ENCODE results near the gene AGAP1.

Gene AGAP1

DNA sequence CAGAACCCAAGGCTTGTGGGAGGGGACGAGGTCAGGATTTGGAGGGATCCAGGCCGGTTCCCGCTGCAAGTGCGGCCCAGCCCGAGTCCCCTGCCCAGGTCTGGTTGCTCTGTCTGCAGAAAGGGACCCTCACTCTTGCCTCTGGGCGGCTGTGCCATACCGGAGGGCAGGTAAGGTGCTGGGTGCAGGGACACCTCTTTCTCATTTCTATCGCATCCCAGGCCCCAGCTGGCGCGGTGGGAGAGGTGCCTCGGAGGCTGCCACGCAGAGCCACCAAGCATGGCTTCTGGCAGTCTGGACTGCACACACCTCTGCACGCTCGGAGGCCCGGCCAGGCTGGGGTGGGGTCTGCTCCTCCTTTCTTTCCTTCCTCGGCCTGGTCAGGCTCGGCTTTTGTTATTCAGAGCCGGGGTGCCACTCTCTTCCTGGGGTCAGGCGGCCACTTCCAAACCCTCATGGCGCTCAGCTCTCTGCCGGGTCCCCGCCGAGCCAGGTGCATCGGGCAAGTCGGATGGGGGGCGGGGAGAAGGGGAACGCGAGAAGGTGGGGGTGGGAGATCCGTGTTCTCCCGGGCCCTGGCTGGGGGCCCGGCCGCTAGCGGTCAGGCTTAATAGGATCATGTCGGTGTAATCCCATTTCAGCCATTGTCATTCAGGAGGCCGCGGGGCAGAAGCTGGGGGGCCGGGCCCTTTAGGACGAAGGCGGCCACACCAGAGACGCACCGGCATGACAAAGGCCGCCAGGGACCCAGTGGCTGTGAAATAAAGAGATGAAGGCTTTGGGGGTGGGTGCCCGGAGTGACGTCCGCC, 665.3 kb downstream of the AGAP1 start:
- no peak for DNase-seq (ENCODE audit: low read depth)
- TF ChIP-seq, protein P1, sequence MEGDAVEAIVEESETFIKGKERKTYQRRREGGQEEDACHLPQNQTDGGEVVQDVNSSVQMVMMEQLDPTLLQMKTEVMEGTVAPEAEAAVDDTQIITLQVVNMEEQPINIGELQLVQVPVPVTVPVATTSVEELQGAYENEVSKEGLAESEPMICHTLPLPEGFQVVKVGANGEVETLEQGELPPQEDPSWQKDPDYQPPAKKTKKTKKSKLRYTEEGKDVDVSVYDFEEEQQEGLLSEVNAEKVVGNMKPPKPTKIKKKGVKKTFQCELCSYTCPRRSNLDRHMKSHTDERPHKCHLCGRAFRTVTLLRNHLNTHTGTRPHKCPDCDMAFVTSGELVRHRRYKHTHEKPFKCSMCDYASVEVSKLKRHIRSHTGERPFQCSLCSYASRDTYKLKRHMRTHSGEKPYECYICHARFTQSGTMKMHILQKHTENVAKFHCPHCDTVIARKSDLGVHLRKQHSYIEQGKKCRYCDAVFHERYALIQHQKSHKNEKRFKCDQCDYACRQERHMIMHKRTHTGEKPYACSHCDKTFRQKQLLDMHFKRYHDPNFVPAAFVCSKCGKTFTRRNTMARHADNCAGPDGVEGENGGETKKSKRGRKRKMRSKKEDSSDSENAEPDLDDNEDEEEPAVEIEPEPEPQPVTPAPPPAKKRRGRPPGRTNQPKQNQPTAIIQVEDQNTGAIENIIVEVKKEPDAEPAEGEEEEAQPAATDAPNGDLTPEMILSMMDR (IDR thresholded peaks at IDR 0.05; ENCODE audit: low read depth, low read length, missing control alignments): no peak
- H3K4me3 ChIP-seq (ENCODE audit: low read depth, low read length): no peak overlapping the region

DNA sequence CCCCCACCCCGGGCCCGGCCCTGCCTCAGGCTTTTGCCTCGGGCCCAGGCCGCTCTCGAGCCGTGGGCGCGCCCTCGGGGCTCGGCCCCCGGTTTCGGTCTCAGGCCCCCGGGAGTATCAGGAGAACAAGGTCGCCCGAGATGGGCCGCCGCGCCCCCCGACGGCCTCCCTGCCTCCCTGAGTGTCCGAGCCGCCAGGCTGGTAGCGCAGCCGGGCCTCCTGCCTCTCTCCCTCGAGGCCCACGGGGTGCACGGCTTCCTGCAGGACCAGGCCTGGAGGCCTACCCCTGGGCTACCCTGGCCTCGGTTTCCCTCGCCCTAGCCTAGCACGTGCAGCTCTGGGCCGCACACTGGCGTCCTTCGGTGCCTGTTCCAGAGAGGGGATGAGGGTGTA, 665.9 kb downstream of the AGAP1 start:
- no peak overlapping the region for H3K4me3 ChIP-seq (ENCODE audit: low read depth, low read length)
- no peak for DNase-seq (ENCODE audit: low read depth)
- TF ChIP-seq, protein P1 (IDR thresholded peaks at IDR 0.05; ENCODE audit: low read depth, low read length, missing control alignments): no peak

DNA sequence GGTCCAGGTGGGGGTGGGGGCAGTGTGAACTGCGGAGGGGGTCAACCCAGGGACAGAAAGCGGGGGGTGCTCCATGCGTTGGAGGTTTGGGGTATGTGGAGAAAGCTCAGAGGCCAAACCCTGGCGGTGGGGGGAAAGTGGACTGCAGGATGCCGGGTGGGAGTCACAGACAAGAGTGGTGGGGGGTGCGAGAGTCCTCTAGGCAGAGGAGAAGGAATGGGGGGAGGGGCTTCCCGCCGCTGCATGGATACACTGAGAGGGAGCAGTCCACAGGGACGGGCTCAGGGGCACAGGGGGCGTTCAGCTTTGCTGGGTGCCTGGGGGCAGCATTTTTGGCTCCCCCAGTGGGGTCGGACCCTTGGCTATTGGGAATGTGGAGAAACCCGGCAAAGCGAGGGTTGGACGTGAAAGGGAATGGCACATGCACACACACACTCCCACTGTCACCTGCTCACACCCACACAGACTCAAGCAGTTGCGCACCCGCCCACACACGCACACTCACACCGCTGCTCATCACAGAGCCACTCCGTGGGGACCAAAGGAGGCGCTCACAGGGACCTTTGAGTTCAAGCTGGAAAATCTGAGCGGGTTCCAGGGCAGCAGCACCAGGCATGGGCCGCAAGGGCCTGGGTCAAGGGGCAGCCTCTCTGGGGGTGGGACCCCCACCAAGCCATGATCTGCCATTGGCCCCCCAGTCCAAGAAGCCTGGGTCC, 666.7 kb downstream of the AGAP1 start:
- TF ChIP-seq, protein P1 (IDR thresholded peaks at IDR 0.05; ENCODE audit: low read depth, low read length, missing control alignments): no peak
- no peak overlapping the region for H3K4me3 ChIP-seq (ENCODE audit: low read depth, low read length)
- no peak for DNase-seq (ENCODE audit: low read depth)

DNA sequence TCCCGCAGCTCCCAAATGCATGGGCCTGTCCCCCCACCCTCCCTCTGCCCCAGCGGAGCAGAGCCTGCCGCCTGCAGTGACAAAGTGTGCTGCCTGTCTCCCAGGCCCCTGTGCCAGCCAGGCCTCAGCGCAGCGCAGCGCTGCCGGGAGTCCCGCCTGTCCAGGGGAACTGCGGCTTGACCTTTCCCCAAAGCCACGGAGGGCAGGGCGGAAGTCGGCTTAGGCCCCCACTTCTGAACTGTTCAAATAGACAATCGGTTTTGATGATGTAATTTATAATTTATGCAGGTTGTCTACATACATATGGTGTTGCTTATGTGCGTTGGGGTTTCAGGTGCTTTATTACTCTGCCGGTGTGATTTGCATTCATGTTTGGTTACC, 667.2 kb downstream of the AGAP1 start:
- no peak overlapping the region for H3K4me3 ChIP-seq (ENCODE audit: low read depth, low read length)
- no peak for DNase-seq (ENCODE audit: low read depth)
- TF ChIP-seq, protein P1 (IDR thresholded peaks at IDR 0.05; ENCODE audit: low read depth, low read length, missing control alignments): no peak

DNA sequence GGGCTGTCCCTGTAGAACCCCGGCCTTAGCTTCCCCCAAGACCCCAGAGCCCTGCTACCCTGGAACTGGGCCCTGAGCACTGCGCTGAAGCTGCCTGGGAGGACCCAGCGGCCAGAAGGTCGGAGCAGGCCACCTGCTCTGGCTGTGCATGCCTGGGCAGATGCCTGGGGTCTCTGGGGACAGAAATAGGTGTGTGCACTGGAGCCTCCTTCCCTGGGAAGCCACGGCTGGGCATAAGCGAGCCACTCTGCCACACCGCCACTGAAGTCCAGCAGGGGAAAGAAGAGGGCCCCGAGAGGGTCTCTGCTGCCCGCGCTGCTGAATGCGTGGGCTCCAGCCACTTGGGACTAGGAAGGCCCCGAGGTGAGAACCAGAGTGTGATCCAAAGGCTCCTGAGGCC, 667.7 kb downstream of the AGAP1 start:
- TF ChIP-seq, protein P1 (IDR thresholded peaks at IDR 0.05; ENCODE audit: low read depth, low read length, missing control alignments): no peak
- no peak overlapping the region for H3K4me3 ChIP-seq (ENCODE audit: low read depth, low read length)
- DNase-seq (ENCODE audit: low read depth): no peak

DNA sequence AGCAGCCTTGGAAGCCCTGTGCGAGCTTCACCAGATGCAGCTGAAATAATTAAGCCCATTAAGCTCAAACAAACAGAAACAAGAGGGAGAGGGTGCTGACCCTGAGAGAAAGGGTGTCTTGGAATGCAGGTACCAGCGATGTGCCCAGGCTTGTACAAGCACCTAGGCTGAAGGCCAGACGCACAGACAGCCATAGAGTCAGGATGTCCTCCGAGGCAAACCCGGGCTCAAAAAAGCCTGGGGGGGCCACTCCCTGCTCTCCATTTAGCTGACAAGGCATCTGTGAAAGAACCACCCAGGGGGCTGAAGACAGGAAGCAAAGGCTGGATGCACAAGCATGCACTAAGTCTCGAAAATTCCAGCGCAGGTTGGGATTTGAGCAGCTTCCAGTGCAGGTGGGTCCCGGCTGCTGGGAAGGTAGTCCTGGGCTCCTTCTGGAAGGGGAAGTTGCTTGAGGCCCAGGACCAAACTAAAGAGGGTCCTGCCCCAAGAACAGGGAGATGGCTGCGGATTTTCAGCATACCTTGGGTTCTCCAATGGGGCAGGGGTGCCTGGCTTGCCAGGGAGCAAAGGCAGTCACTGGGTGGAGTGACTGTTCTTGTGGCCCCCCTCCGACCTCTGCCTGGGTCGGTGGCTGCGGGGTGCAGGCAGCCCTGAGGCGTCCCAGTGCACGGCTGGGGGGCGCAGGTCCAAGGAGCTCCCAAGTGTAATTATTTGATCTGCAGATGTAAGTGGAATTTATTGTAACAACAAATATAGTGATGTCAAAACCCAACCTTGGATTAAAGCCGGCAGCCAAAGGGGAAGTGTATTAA, 668.4 kb downstream of the AGAP1 start:
- TF ChIP-seq, protein P1 (IDR thresholded peaks at IDR 0.05; ENCODE audit: low read depth, low read length, missing control alignments): no peak
- no peak overlapping the region for H3K4me3 ChIP-seq (ENCODE audit: low read depth, low read length)
- DNase-seq (ENCODE audit: low read depth): no peak

Measured in GM12864 (cell line).